Tongue (tissue), 2 donors: Measurements from ENCODE around the gene CELSR1. TPM values are rescaled to one million over a fixed set of nuclear protein-coding genes. Genes with fewer than 3 reads are reported as not detected.
A peak's percentile ranks its signal among the peaks of the same experiment; 100 is the strongest.

Source experiments
- DNase-seq: peaks from one replicate; pipeline ENCODE4 v3.0.0-alpha.2; 2015
- total RNA-seq: library from RNA; depleted of rRNA; stranded (reverse); fragments of >200 nt; gene quantifications from one replicate; pipeline ENCODE4 v1.2.3, GENCODE V29; 2014

CELSR1 gene
- total RNA-seq, 1 donor from 2014 or later, result 18.1 TPM

- no peak for DNase-seq
Measured at GRCh38 chr22:46376111-46376510, 161.3 kb downstream of the CELSR1 start.

- DNase-seq, result no peak
Measured at GRCh38 chr22:46374663-46375474, 162.6 kb downstream of the CELSR1 start.

GRCh38 chr22:46373921-46374662 is 163.3 kb downstream of the CELSR1 start:
- DNase-seq, result no peak

- peak; percentile 64 for DNase-seq
Measured at GRCh38 chr22:46373159-46373558, 164.3 kb downstream of the CELSR1 start.

DNA sequence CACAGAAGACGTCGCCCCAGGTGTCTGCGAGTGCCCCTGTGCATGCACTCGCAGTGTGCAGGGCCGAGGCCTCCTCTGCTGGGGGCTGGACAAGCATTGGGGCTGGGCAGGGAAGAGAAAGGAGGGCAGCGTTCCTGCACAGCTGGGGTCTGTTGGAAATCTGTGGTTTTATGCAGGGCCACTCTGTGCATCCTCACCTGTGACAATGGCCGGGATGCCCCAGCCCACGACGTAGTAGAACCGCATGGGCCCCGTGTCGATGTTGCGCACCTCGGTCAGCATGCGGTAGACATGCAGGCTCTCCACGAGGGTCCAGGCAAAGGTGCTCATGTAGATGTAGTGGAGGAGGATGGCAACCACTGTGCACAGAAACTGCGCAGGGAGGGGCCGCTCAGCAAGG is 164.7 kb downstream of the CELSR1 start:
- DNase-seq, result no peak

- DNase-seq, result no peak
Measured at GRCh38 chr22:46371623-46372226, 165.7 kb downstream of the CELSR1 start.

DNA sequence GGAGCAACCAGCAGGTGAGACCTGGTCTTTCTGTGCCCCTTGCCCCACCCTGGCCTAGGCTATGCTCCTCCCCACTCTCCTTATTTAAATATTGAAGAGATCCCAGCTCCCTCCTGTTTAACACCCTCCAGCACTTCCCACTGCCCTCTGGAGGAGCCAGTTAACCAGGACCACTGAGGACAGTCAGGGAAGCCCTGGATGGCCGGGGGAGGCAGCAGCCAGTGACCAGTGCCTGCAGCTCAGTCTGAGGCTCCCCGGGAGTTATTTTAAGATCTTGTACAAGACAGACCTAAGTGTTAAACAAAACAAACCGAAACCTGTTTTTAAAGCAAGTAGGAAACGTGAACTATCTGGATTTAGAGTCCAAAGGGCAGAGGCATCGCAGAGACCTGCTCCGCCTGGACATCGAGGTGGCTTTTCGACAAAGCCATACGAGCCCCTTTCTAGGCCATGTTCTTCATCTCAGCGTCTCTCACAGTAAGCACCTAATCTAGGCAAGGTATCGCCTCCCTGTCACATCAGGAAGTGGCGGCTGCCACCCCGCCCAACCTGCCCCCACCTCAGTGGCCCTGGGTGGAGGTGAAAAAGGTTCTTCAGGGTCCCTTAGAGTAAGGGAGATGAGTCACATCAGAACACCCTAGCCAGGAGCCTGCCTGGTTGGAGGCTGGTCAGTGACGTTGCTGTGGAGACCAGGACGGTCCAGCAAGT is 166.7 kb downstream of the CELSR1 start:
- no peak for DNase-seq

DNA sequence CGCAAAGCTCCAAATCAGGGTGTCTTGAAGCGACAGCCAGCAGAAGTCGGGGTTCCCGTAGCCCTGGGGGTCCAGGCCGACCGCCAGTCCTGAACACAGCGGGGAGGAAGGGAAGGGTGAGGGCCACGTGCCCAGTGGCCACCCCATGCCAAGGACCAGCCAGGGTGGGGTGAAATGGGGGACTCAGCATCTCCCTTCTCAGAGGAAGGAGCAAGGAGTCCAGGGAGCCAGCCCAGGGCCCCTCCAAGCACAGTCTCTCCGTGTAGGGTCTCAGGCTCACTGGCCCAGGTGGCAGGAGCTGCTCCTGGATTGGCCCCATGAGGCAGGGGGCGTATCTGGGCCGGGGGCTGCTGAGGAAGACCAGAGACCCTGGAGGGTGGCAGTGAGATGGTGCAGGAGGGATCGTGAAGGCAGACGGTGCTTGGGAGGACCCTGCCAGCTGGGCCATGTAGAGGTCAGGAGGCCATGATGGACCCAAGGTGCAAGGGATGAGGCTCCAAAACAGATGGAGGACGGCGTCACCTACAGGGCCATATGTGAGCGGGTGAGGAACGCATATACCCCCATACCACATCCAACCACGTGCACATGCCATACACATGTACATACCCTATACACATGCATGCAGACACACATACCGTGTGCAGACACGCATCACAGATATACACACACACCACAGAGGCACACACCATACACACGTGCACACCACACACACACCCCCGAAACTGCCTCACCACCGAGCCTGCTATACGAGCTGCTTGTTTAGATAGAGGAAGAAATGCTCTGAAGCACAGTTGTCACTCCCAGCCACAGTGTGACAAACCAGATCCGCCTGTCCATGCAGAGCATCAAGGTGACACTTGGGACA is 167.5 kb downstream of the CELSR1 start:
- DNase-seq, result no peak

- DNase-seq, result no peak
Measured at GRCh38 chr22:46368871-46369715, 168.3 kb downstream of the CELSR1 start.

DNA sequence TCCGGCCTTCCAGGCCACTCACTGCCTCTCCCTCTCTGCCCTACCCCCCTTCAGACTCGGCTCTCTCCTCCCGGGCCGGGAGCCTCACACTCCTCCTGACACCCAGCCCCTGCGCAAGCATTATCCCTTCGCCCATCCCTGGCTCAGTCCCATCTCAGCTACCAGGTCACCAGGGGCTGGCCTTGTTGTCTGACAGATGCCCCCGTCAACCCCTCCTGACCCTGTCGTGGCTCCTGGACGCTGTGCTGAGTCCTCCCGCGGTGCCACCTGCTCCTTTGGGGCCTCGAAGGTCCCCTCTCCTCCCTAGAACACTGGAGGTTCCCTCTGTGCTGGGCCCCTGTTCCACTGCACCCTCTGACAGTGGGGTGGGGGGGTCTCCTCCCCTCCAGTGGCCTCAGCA is 169.0 kb downstream of the CELSR1 start:
- DNase-seq, result no peak

DNA sequence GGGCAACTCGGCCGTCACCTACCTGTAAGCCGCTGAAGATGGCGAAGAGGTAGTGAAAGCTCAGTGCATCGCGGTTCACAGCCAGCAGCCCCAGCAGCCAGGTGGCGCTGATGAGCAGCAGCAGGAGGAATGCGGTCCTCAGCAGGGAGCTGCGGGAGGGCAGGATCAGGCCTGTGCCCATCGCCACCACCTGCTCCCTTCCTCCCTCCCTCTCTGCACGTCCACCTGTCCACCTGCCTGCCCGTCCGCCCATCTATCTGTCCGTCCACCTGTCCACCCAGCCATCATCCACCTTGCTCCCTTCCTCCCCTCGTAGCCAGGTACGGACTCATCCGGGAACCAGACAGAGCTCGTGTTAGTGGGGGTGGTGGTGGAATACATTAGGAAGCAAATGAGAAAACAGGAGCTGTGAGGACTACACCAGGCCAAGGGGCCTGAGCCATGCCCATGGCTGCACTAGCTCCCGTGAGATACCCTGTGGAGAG is 169.7 kb downstream of the CELSR1 start:
- DNase-seq, result peak; percentile 60

GRCh38 chr22:46366801-46367706 is 170.4 kb downstream of the CELSR1 start:
- no peak for DNase-seq

DNA sequence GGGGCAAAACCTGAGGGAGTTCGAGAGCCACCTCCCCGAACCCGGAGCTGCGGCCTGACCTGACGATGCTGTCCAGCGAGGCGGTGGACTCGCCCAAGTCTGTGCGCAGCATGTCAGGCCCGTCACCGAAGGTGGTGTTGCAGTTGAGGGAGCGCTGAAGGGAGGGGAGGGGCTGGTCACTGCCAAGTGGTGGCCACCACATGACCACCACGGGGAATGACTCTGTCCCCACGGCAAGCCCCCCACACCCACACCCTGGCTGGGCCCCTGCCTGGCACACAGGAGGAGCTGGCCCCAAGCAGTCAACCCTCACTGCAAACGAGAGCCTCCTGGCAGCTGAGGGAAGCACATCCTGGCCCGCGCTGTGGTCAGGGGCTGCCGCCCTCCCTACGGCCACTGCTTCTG is 171.1 kb downstream of the CELSR1 start:
- DNase-seq, result no peak

- DNase-seq, result no peak
Measured at GRCh38 chr22:46365166-46365624, 172.2 kb downstream of the CELSR1 start.

DNA sequence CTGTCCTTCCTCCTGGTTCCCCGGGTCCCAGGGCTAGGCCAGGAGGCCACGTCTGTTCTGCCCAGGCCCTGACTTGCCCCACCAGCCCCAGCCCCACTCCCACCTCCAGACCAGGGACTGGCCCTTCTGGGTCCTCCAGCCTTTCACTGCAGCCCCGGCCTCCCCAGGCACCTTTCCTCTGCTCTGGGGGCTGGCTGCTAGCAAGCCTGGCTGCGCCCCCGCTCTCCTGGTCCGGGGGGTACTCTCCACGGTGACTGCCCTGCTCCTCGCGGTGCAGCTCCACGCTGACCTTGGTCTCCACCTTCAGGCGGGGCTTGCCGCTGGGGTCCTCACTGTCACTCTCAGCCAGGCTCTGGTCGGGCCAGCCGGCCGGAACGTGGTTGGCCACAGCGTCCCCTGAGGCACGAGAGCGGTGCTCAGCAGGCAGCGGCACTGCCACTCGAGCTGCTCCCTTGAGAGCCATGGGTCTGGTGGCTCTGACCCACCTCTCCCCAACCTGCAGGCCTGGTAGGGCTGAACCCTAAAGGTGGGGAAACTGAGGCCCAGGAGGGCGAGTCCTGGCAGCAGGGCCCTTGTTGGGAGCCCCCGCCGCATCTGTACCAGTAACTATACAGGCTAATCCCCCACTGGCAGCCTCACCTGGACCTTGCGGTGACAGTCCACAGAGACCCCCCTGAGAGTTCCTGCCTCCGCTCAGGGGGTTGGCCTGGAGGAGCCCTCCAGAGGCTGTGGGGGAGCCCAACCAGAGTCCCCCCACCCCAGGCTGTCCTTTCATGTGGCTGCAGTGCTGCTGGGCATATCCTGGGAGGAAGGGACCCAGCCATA is 172.9 kb downstream of the CELSR1 start:
- DNase-seq, result no peak

DNA sequence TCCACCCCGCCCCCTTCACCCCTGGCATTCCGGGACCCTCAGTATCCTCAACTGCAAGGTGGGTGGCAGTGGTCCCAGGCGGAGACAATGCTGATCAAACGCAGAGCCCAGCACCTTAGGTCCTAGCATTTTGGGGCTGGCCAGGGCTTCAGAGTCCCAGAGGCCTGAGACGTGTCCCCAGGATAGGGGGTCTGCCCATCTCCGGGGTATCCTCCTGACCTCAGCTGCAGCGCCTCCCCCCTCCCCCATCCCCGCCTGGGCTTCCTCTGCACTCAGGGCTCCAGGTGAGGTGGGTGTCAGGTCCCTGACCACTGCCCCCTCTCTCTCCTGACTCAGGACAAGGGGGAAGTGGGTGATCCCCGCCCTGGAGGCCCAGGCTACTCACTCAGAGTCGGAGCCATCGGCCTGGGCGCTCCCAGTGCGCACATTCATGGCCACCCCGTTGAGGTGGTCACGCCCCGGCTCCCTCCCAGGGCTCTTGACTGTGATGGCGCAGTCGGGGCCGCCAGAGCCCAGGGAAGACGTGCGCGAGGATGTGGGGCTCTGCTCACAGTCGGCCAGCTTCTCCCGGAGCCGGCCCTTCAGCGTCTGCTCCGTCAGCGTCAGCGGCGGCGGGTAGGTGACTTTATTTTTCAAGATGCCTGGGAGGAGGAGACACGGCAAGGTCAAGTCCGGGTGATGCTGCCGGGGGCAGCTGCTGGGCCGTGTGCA is 173.7 kb downstream of the CELSR1 start:
- DNase-seq, result no peak

- DNase-seq, result no peak
Measured at GRCh38 chr22:46362934-46363515, 174.4 kb downstream of the CELSR1 start.
